Central memory CD8-positive, alpha-beta T cell (primary cell): ENCODE data around the gene NDUFAF7.
"Not testable (repeated sequence)": the region's sequence is repeated elsewhere in the genome, so short reads cannot be mapped to it uniquely, and the experiment has no call there.

ENCODE experiments used
- ATAC-seq: fragments of 150-1000 bp; cut with Tn5 transposase; replicated peaks from 2 replicates; pipeline ENCODE4 v1.10.0; 2022; ENCODE audit warnings: mild to moderate bottlenecking, moderate FRiP score, moderate number of reproducible peaks; ENCODE audit not compliant: poor library complexity, severe bottlenecking; ENCODE audit errors: extremely low read depth
- DNase-seq, 2 donors: peaks; one replicate each; pipeline ENCODE4 v3.0.0; 2021; ENCODE audit warnings: low spot score in 2 of 2
- H3K27ac Mint-ChIP-seq: one replicate; pipeline ENCODE4 v1.8.0; 2022; ENCODE audit warnings: low read depth, mild to moderate bottlenecking, moderate library complexity, mixed read lengths
- H3K27me3 Mint-ChIP-seq: one replicate; pipeline ENCODE4 v1.8.0; 2022; ENCODE audit warnings: mixed read lengths
- H3K36me3 Mint-ChIP-seq: one replicate; pipeline ENCODE4 v1.8.0; 2022; ENCODE audit warnings: mild to moderate bottlenecking, moderate library complexity, mixed read lengths; ENCODE audit not compliant: insufficient read depth
- H3K4me1 Mint-ChIP-seq: one replicate; pipeline ENCODE4 v1.8.0; 2022; ENCODE audit warnings: mixed read lengths
- H3K4me3 Mint-ChIP-seq: one replicate; pipeline ENCODE4 v1.8.0; 2022; ENCODE audit warnings: mild to moderate bottlenecking, moderate library complexity, mixed read lengths
- H3K9me3 Mint-ChIP-seq: one replicate; pipeline ENCODE4 v1.8.0; 2022; ENCODE audit warnings: mixed read lengths

Gene NDUFAF7

GRCh38 chr2:37231241-37232130, at the start of gene NDUFAF7, which contains the start of gene CEBPZ:
TSS of gene NDUFAF7 (plus strand) at chr2:37231658. CDS start at chr2:37231706, 48 bp downstream.
TSS of gene CEBPZ (minus strand) at chr2:37231596. CDS start at chr2:37231567, 29 bp downstream.
- H3K27me3 Mint-ChIP-seq, result no peaks in the 10 kb centered on the region
- peak; percentile 91 for ATAC-seq

GRCh38 chr2:37181726-37182684, 49.5 kb upstream of the NDUFAF7 start:
- no peak for ATAC-seq
- Mint-ChIP-seq H3K4me1 (no peaks in the 10 kb centered on the region), H3K27ac (no peak overlapping the region), H3K36me3 (no peaks in the 10 kb centered on the region), H3K27me3 (peaks cover 18% of the 10 kb centered on the region), H3K4me3 (no peak overlapping the region), H3K9me3 (no peaks in the 10 kb centered on the region)
- DNase-seq, result no peak

More at GRCh38 chr2:37231241-37232130, at the start of gene NDUFAF7, which contains the start of gene CEBPZ:
- H3K4me1 Mint-ChIP-seq, result peaks cover 35% of the 10 kb centered on the region
- DNase-seq, result peak; percentile 76 to 79
- H3K36me3 Mint-ChIP-seq, result peaks cover 22% of the 10 kb centered on the region
- H3K9me3 Mint-ChIP-seq, result no peaks in the 10 kb centered on the region
- H3K27ac Mint-ChIP-seq, result no peak within 1 kb of the TSS
- H3K4me3 Mint-ChIP-seq, result no peak within 1 kb of the TSS

GRCh38 chr2:37188570-37188969, 42.9 kb upstream of the NDUFAF7 start, which contains the start of gene SULT6B1:
TSS of gene SULT6B1 (minus strand) at chr2:37188670. CDS start at chr2:37188640, 30 bp downstream.
- ATAC-seq, result no peak
- Mint-ChIP-seq H3K9me3 (no peaks in the 10 kb centered on the region), H3K4me3 (no peak within 1 kb of the TSS), H3K36me3 (no peaks in the 10 kb centered on the region), H3K4me1 (no peaks in the 10 kb centered on the region), H3K27me3 (no peaks in the 10 kb centered on the region), H3K27ac (no peak within 1 kb of the TSS)
- DNase-seq, result no peak

- Mint-ChIP-seq H3K27me3 (no peaks in the 10 kb centered on the region), H3K4me1 (no peaks in the 10 kb centered on the region), H3K36me3 (no peaks in the 10 kb centered on the region), H3K9me3 (no peaks in the 10 kb centered on the region), H3K27ac (no peak overlapping the region), H3K4me3 (no peak overlapping the region)
- DNase-seq (no peak), ATAC-seq (no peak)
These were observed 41.9 kb upstream of the NDUFAF7 start for GRCh38 chr2:37189452-37190153.

- Mint-ChIP-seq H3K27me3 (no peaks in the 10 kb centered on the region), H3K4me1 (no peaks in the 10 kb centered on the region), H3K36me3 (no peaks in the 10 kb centered on the region), H3K9me3 (no peaks in the 10 kb centered on the region), H3K27ac (no peak overlapping the region), H3K4me3 (no peak overlapping the region)
- DNase-seq, result no peak
- ATAC-seq, result no peak
These were observed 41.2 kb upstream of the NDUFAF7 start for GRCh38 chr2:37190290-37190689.

GRCh38 chr2:37191253-37191652, 40.2 kb upstream of the NDUFAF7 start:
- Mint-ChIP-seq H3K4me1 (peaks cover 2% of the 10 kb centered on the region), H3K9me3 (no peaks in the 10 kb centered on the region), H3K36me3 (peaks cover 7% of the 10 kb centered on the region), H3K27me3 (no peaks in the 10 kb centered on the region), H3K27ac (no peak overlapping the region), H3K4me3 (no peak overlapping the region)
- ATAC-seq (no peak), DNase-seq (no peak)

GRCh38 chr2:37191747-37192146, 39.7 kb upstream of the NDUFAF7 start:
- ATAC-seq (no peak), DNase-seq (no peak)
- H3K36me3 Mint-ChIP-seq, result peaks cover 12% of the 10 kb centered on the region
- no peak overlapping the region for H3K4me3 Mint-ChIP-seq
- peaks cover 6% of the 10 kb centered on the region for H3K4me1 Mint-ChIP-seq
- no peaks in the 10 kb centered on the region for H3K27me3 Mint-ChIP-seq
- H3K9me3 Mint-ChIP-seq, result no peaks in the 10 kb centered on the region
- H3K27ac Mint-ChIP-seq, result no peak overlapping the region

GRCh38 chr2:37192551-37192950, 38.9 kb upstream of the NDUFAF7 start:
- H3K9me3 Mint-ChIP-seq, result no peaks in the 10 kb centered on the region
- DNase-seq, result no peak
- no peak for ATAC-seq
- no peak overlapping the region for H3K4me3 Mint-ChIP-seq
- H3K4me1 Mint-ChIP-seq, result peaks cover 12% of the 10 kb centered on the region
- H3K27ac Mint-ChIP-seq, result no peak overlapping the region
- peaks cover 15% of the 10 kb centered on the region for H3K36me3 Mint-ChIP-seq
- no peaks in the 10 kb centered on the region for H3K27me3 Mint-ChIP-seq

- not testable (repeated sequence) for H3K27me3 Mint-ChIP-seq, DNase-seq, H3K9me3 Mint-ChIP-seq, ATAC-seq
- peaks cover 18% of the 10 kb centered on the region for H3K4me1 Mint-ChIP-seq
- H3K36me3 Mint-ChIP-seq, result peaks cover 23% of the 10 kb centered on the region
- H3K4me3 Mint-ChIP-seq, result peak overlapping the region; percentile 92
- peak overlapping the region; percentile 96 for H3K27ac Mint-ChIP-seq
These were observed 35.6 kb upstream of the NDUFAF7 start for GRCh38 chr2:37195862-37196319.

- no peaks in the 10 kb centered on the region for H3K27me3 Mint-ChIP-seq
- H3K4me3 Mint-ChIP-seq, result peak within 1 kb of the TSS; percentile 92
- peaks cover 23% of the 10 kb centered on the region for H3K36me3 Mint-ChIP-seq
- H3K4me1 Mint-ChIP-seq, result peaks cover 19% of the 10 kb centered on the region
- peak; percentile 86 to 95 for DNase-seq
- H3K27ac Mint-ChIP-seq, result peak within 1 kb of the TSS; percentile 96
- ATAC-seq, result peak; percentile 89
- H3K9me3 Mint-ChIP-seq, result no peaks in the 10 kb centered on the region
These were observed 34.9 kb upstream of the NDUFAF7 start, which contains the start of gene CEBPZOS for GRCh38 chr2:37196320-37197195. TSS of gene CEBPZOS (plus strand) at chr2:37196496. CDS start at chr2:37199705, 3,209 bp downstream.

- H3K27me3 Mint-ChIP-seq, result no peaks in the 10 kb centered on the region
- no peak for ATAC-seq
- H3K36me3 Mint-ChIP-seq, result peaks cover 37% of the 10 kb centered on the region
- peaks cover 25% of the 10 kb centered on the region for H3K4me1 Mint-ChIP-seq
- no peak overlapping the region for H3K27ac Mint-ChIP-seq
- H3K9me3 Mint-ChIP-seq, result no peaks in the 10 kb centered on the region
- H3K4me3 Mint-ChIP-seq, result no peak overlapping the region
- DNase-seq, result no peak
These were observed 32.8 kb upstream of the NDUFAF7 start for GRCh38 chr2:37198681-37199065.
